IMR-90 (cell line): ENCODE measurements around the gene FBXO34. TPM values are rescaled to one million over a fixed set of nuclear protein-coding genes. Genes with fewer than 3 reads are reported as not detected.

Experiments
- ATAC-seq: fragments of 200-7000 bp; cut with Tn5 transposase; 2 replicates; pipeline ENCODE4 v1.9.1; 2020; ENCODE audit warnings: low read depth, mild to moderate bottlenecking, moderate library complexity
- BruUV-seq: library from RNA; stranded (reverse); fragments of 400-500 nt; replicated peaks from 2 replicates; lab custom pipeline; 2021; lab: Mats Ljungman, UMichigan
- CTCF ChIA-PET: fragments of 300-600 bp; formaldehyde crosslinking; extraction: SDS; loops from one replicate; lab custom pipeline; 2021; ENCODE audit warnings: antibody characterized with exemption; lab: Yijun Ruan, JAX
- POLR2A ChIA-PET: fragments of 300-600 bp; sonication (Branson Sonifier 250); formaldehyde crosslinking; loops from one replicate; lab custom pipeline; 2022; ENCODE audit warnings: antibody characterized with exemption; ENCODE audit not compliant: unreplicated experiment; lab: Charles Lee
- DNase-seq: peaks from one replicate; pipeline ENCODE4 v3.0.0; 2013
- H2AFZ ChIP-seq: replicated peaks from 2 replicates; pipeline ENCODE3; 2013; ENCODE audit warnings: low read length, mild to moderate bottlenecking; ENCODE audit not compliant: poor library complexity
- H2AK5ac ChIP-seq: 2 replicates; pipeline ENCODE4 v1.6.1; 2013; ENCODE audit warnings: low read depth, low read length, inconsistent platforms
- H2AK9ac ChIP-seq: replicated peaks from 2 replicates; pipeline ENCODE3; 2013; ENCODE audit warnings: mild to moderate bottlenecking, low read depth, low read length, moderate library complexity; ENCODE audit not compliant: poor library complexity
- H2BK120ac ChIP-seq: 2 replicates; pipeline ENCODE4 v1.6.1; 2013; ENCODE audit warnings: low read depth, low read length, inconsistent platforms
- H2BK15ac ChIP-seq: 3 replicates; pipeline ENCODE4 v1.6.1; 2013; ENCODE audit warnings: low read depth, low read length, inconsistent platforms
- H2BK20ac ChIP-seq: 2 replicates; pipeline ENCODE4 v1.6.1; 2013; ENCODE audit warnings: low read depth, mild to moderate bottlenecking, inconsistent platforms, low read length, moderate library complexity
- H2BK5ac ChIP-seq: 2 replicates; pipeline ENCODE4 v1.6.1; 2013; ENCODE audit warnings: mild to moderate bottlenecking, low read depth, low read length, inconsistent platforms; ENCODE audit not compliant: poor library complexity, severe bottlenecking
- H3K14ac ChIP-seq: replicated peaks from 2 replicates; pipeline ENCODE4 v1.6.1; 2013; ENCODE audit warnings: low read depth, low read length, inconsistent platforms
- H3K18ac ChIP-seq: 2 replicates; pipeline ENCODE4 v1.6.1; 2013; ENCODE audit warnings: low read depth, low read length, control low read depth
- H3K23ac ChIP-seq: 2 replicates; pipeline ENCODE4 v1.6.1; 2013; ENCODE audit warnings: low read depth, low read length, inconsistent platforms
- H3K27ac ChIP-seq: 2 replicates; pipeline ENCODE4 v1.5.1; 2013; ENCODE audit warnings: mild to moderate bottlenecking, control low read depth, low read length; ENCODE audit not compliant: insufficient read depth
- H3K27me3 ChIP-seq: 2 replicates; pipeline ENCODE4 v1.6.1; 2013; ENCODE audit warnings: low read length; ENCODE audit not compliant: control insufficient read depth, insufficient read depth
- H3K36me3 ChIP-seq: 2 replicates; pipeline ENCODE4 v1.6.1; 2013; ENCODE audit warnings: low read length, mixed read lengths; ENCODE audit not compliant: control insufficient read depth, insufficient read depth
- H3K4ac ChIP-seq: 2 replicates; pipeline ENCODE4 v1.6.1; 2013; ENCODE audit warnings: low read depth, low read length, inconsistent platforms
- H3K4me1 ChIP-seq: 2 replicates; pipeline ENCODE4 v1.6.1; 2013; ENCODE audit warnings: low read length, mixed read lengths; ENCODE audit not compliant: control insufficient read depth, insufficient read depth
- H3K4me2 ChIP-seq: 2 replicates; pipeline ENCODE4 v1.6.1; 2013; ENCODE audit warnings: low read depth, mild to moderate bottlenecking, control low read depth, low read length, moderate library complexity
- H3K4me3 ChIP-seq: 2 replicates; pipeline ENCODE4 v1.5.1; 2013; ENCODE audit warnings: low read depth, mild to moderate bottlenecking, control low read depth, low read length, moderate library complexity; ENCODE audit not compliant: insufficient read depth
- H3K56ac ChIP-seq: 2 replicates; pipeline ENCODE4 v1.6.1; 2013; ENCODE audit warnings: low read length, inconsistent platforms; ENCODE audit not compliant: insufficient read depth; ENCODE audit errors: extremely low read depth
- H3K79me1 ChIP-seq, 2 experiments: 2 replicates each; pipeline ENCODE4 v1.6.1; 2013; ENCODE audit warnings: low read length in 2 of 2, inconsistent platforms in 1 of 2, low read depth in 1 of 2
- H3K9ac ChIP-seq: 2 replicates; pipeline ENCODE4 v1.6.1; 2013; ENCODE audit warnings: low read depth, low read length, control low read depth
- H3K9me1 ChIP-seq: 2 replicates; pipeline ENCODE4 v1.6.1; 2013; ENCODE audit warnings: low read length, inconsistent platforms; ENCODE audit not compliant: insufficient read depth
- H3K9me3 ChIP-seq: 2 replicates; pipeline ENCODE4 v1.6.1; 2013; ENCODE audit warnings: low read length; ENCODE audit not compliant: control insufficient read depth, insufficient read depth
- H4K20me1 ChIP-seq: 2 replicates; pipeline ENCODE4 v1.6.1; 2013; ENCODE audit warnings: low read length, inconsistent platforms; ENCODE audit not compliant: insufficient read depth
- H4K5ac ChIP-seq: 2 replicates; pipeline ENCODE4 v1.6.1; 2013; ENCODE audit warnings: mild to moderate bottlenecking, low read depth, low read length, control low read depth
- H4K8ac ChIP-seq, 2 experiments: 2 replicates each; pipeline ENCODE4 v1.6.1; 2013; ENCODE audit warnings: low read depth in 2 of 2, low read length in 2 of 2, control low read depth in 1 of 2, inconsistent platforms in 1 of 2
- H4K91ac ChIP-seq: 2 replicates; pipeline ENCODE4 v1.6.1; 2013; ENCODE audit warnings: low read depth, low read length, inconsistent platforms; ENCODE audit not compliant: insufficient read depth
- BHLHE40 ChIP-seq: fragments of 150-350 bp; IDR thresholded peaks from 2 replicates; pipeline ENCODE4 v1.6.1; 2016; ENCODE audit warnings: mild to moderate bottlenecking, low read depth, low read length
- CEBPB ChIP-seq: IDR thresholded peaks from 2 replicates; pipeline ENCODE4 v1.6.1; 2012; ENCODE audit warnings: low read depth, low read length, improper control_type of control experiment
- CHD1 ChIP-seq: IDR thresholded peaks from 2 replicates; pipeline ENCODE4 v1.6.1; 2012; ENCODE audit warnings: low read depth, low read length, improper control_type of control experiment
- CTCF ChIP-seq: conservative IDR thresholded peaks from 2 replicates; pipeline ENCODE4 v1.5.1; 2012; ENCODE audit warnings: mild to moderate bottlenecking, low read depth, low read length, improper control_type of control experiment
- ELK1 ChIP-seq: fragments of 150-350 bp; IDR thresholded peaks from 2 replicates; pipeline ENCODE4 v1.6.1; 2016; ENCODE audit warnings: low read depth, mild to moderate bottlenecking, low read length, moderate library complexity, borderline replicate concordance
- FOS ChIP-seq: fragments of 150-350 bp; IDR thresholded peaks from 2 replicates; pipeline ENCODE4 v1.6.1; 2016; ENCODE audit warnings: low read depth, low read length
- MAFK ChIP-seq: IDR thresholded peaks from 2 replicates; pipeline ENCODE4 v1.6.1; 2012; ENCODE audit warnings: low read depth, low read length, improper control_type of control experiment
- MAZ ChIP-seq: IDR thresholded peaks from 2 replicates; pipeline ENCODE4 v1.6.1; 2012; ENCODE audit warnings: low read depth, mild to moderate bottlenecking, low read length, improper control_type of control experiment, moderate library complexity, borderline replicate concordance
- MXI1 ChIP-seq: IDR thresholded peaks from 2 replicates; pipeline ENCODE4 v1.6.1; 2012; ENCODE audit warnings: low read depth, mild to moderate bottlenecking, low read length, moderate library complexity, borderline replicate concordance
- NFE2L2 ChIP-seq: fragments of 150-350 bp; IDR thresholded peaks from 2 replicates; pipeline ENCODE4 v1.6.1; 2016; ENCODE audit warnings: low read depth, mild to moderate bottlenecking, low read length
- POLR2A ChIP-seq: IDR thresholded peaks from 2 replicates; pipeline ENCODE4 v1.6.1; 2012; ENCODE audit warnings: mild to moderate bottlenecking, low read depth, low read length
- RAD21 ChIP-seq: IDR thresholded peaks from 2 replicates; pipeline ENCODE4 v1.6.1; 2012; ENCODE audit warnings: low read length, improper control_type of control experiment
- RCOR1 ChIP-seq: IDR thresholded peaks from 2 replicates; pipeline ENCODE4 v1.6.1; 2012; ENCODE audit warnings: mild to moderate bottlenecking, low read length, improper control_type of control experiment; ENCODE audit not compliant: insufficient replicate concordance
- RFX5 ChIP-seq: IDR thresholded peaks from 2 replicates; pipeline ENCODE4 v1.8.0; 2012; ENCODE audit warnings: low read depth, mild to moderate bottlenecking, low read length, moderate library complexity
- SMC3 ChIP-seq: fragments of 150-350 bp; IDR thresholded peaks from 2 replicates; pipeline ENCODE4 v1.6.1; 2016; ENCODE audit warnings: low read depth, mild to moderate bottlenecking, antibody characterized with exemption, low read length, moderate library complexity
- USF2 ChIP-seq: fragments of 150-350 bp; IDR thresholded peaks from 2 replicates; pipeline ENCODE4 v1.6.1; 2017; ENCODE audit warnings: mild to moderate bottlenecking, antibody characterized with exemption, low read length, low read depth
- WGBS, 2 experiments: methylation state at CpG; one replicate each; pipeline versions ENCODE4 v1.1.5 to v1.1.7; 2013; ENCODE audit warnings: missing lambda C conversion rate in 2 of 2; ENCODE audit not compliant: insufficient read length in 1 of 2; ENCODE audit errors: extremely low coverage in 2 of 2; 5-methylcytosine and 5-hydroxymethylcytosine counted together
- dilution Hi-C: fragments of 300-500 bp; cut with HindIII; formaldehyde crosslinking; loops from one replicate; pipeline ENCODE4 v1.14.3; 2018; ENCODE audit warnings: low sequenced_read_pairs; ENCODE audit not compliant: unreplicated experiment
- in situ Hi-C: fragments of 300-500 bp; cut with MboI; formaldehyde crosslinking; loops from 3 replicates; pipeline ENCODE4 v1.14.3; 2019; ENCODE audit warnings: low sequenced_read_pairs, inconsistent platforms, mixed read lengths
- intact Hi-C: fragments of 100-400 bp; cut with micrococcal nuclease; formaldehyde crosslinking; loops from 2 replicates; pipeline ENCODE4 v1.10.0; 2022
- polyA plus RNA-seq, 3 experiments: library from polyadenylated mRNA; depleted of rRNA; stranded (reverse); fragments of >200 nt; gene quantifications; 2 replicates each; pipeline ENCODE4 v1.2.3, GENCODE V29; 2012; ENCODE audit warnings: low replicate concordance in 1 of 3
- total RNA-seq: library from RNA; depleted of rRNA; stranded (reverse); fragments of >200 nt; gene quantifications from 2 replicates; pipeline ENCODE4 v1.2.3, GENCODE V29; 2012

Gene FBXO34
- total and polyA plus RNA-seq, 2 of the 4 experiments (the other 2 are of a cell fraction), result 15.4 to 35.1 TPM

- no peaks in the 10 kb centered on the region for H3K9me1 ChIP-seq
- no peaks in the 10 kb centered on the region for H3K36me3 ChIP-seq
- no peak overlapping the region for H3K56ac ChIP-seq
- peaks cover 18% of the 10 kb centered on the region for H3K27me3 ChIP-seq
- TF ChIP-seq RCOR1, result no peak
- no peak for TF ChIP-seq ELK1
- no peak for TF ChIP-seq MAZ
- TF ChIP-seq NFE2L2, result no peak
- TF ChIP-seq CHD1, result no peak
- no peak for TF ChIP-seq CEBPB
- no peak for TF ChIP-seq CTCF
- TF ChIP-seq SMC3, result no peak
- TF ChIP-seq USF2, result no peak
- TF ChIP-seq RAD21, result no peak
- TF ChIP-seq BHLHE40, result no peak
- TF ChIP-seq MAFK, result no peak
- TF ChIP-seq POLR2A, result no peak
- no peak for TF ChIP-seq RFX5
- TF ChIP-seq MXI1, result no peak
- TF ChIP-seq FOS, result no peak
- no peak overlapping the region for H2AK5ac ChIP-seq
- no peak overlapping the region for H4K91ac ChIP-seq
- BruUV-seq, result no TSS peak
- H2BK5ac ChIP-seq, result no peak overlapping the region
- ATAC-seq (no peak), DNase-seq (no peak)
- ChIA-PET POLR2A (no interaction called here), CTCF (no interaction called here)
- H2BK120ac ChIP-seq, result no peak overlapping the region
- dilution Hi-C loops, result no loop called here
- H3K4me1 ChIP-seq, result peaks cover 2% of the 10 kb centered on the region; the same call in 1 of the 2 replicates
- H2BK15ac ChIP-seq, result no peak overlapping the region
- no peak overlapping the region for H3K9ac ChIP-seq
- WGBS, 2 experiments, result 100% methylated on average over 3 of the region's 4 CpGs; no CpG with 5 or more reads in 1 of the 2 experiments
- H3K18ac ChIP-seq, result no peak overlapping the region
- H3K14ac ChIP-seq, result no peak overlapping the region
- H2AFZ ChIP-seq, result no peak overlapping the region
- no peak overlapping the region for H3K4me3 ChIP-seq
- H3K4me2 ChIP-seq, result no peak overlapping the region
- H3K4ac ChIP-seq, result no peak overlapping the region
- in situ Hi-C loops, result loop anchor here (25.0 kb wide), 1 partner anchor 1239 kb away; no protein-coding TSS in a partner anchor
- no peak overlapping the region for H2AK9ac ChIP-seq
- H4K20me1 ChIP-seq, result no peaks in the 10 kb centered on the region
- no peak overlapping the region for H4K5ac ChIP-seq
- H4K8ac ChIP-seq, result no peak overlapping the region
- no peaks in the 10 kb centered on the region for H3K79me1 ChIP-seq
- H2BK20ac ChIP-seq, result no peak overlapping the region
- intact Hi-C loops, result no loop called here
- no peaks in the 10 kb centered on the region for H3K9me3 ChIP-seq
- no peak overlapping the region for H3K23ac ChIP-seq
- H3K27ac ChIP-seq, result no peak overlapping the region
These were observed 22.8 kb upstream of the FBXO34 start for GRCh38 chr14:55248411-55248810.
